Astrocyte (in vitro differentiated cells and primary cell): ENCODE data around the gene EXOC3. TPM values are rescaled to one million over a fixed set of nuclear protein-coding genes. Genes with fewer than 3 reads are reported as not detected.

Source experiments
- DNase-seq: peaks from one replicate; pipeline ENCODE4 v3.0.0-alpha.2; 2010; ENCODE audit warnings: low read depth
- FAIRE-seq: peaks from 2 replicates; lab custom pipeline; 2011; peaks lifted over from hg19 to GRCh38; lab: Jason Lieb, UNC
- H2AFZ ChIP-seq: 2 replicates; pipeline ENCODE4 v1.6.0; 2012; ENCODE audit warnings: low read depth, low read length, inconsistent platforms
- H3K27ac ChIP-seq: 2 replicates; pipeline ENCODE4 v1.5.1; 2011; ENCODE audit warnings: low read depth, low read length, inconsistent platforms
- H3K27me3 ChIP-seq: 2 replicates; pipeline ENCODE4 v1.6.0; 2011; ENCODE audit warnings: low read length, inconsistent platforms; ENCODE audit not compliant: insufficient read depth
- H3K36me3 ChIP-seq: 2 replicates; pipeline ENCODE4 v1.5.1; 2011; ENCODE audit warnings: low read length, inconsistent platforms; ENCODE audit not compliant: insufficient read depth
- H3K4me1 ChIP-seq: 2 replicates; pipeline ENCODE4 v1.5.1; 2011; ENCODE audit warnings: low read length, inconsistent platforms; ENCODE audit not compliant: insufficient read depth
- H3K4me2 ChIP-seq: 2 replicates; pipeline ENCODE4 v1.6.0; 2012; ENCODE audit warnings: low read length, inconsistent platforms
- H3K4me3 ChIP-seq: 2 replicates; pipeline ENCODE4 v1.5.1; 2011; ENCODE audit warnings: low read depth, mild to moderate bottlenecking, low read length, inconsistent platforms; ENCODE audit not compliant: insufficient read depth
- H3K79me2 ChIP-seq: 2 replicates; pipeline ENCODE4 v1.6.0; 2012; ENCODE audit warnings: mild to moderate bottlenecking, low read length, inconsistent platforms; ENCODE audit not compliant: insufficient read depth
- H3K9ac ChIP-seq: 2 replicates; pipeline ENCODE4 v1.6.0; 2012; ENCODE audit warnings: mild to moderate bottlenecking, low read length, inconsistent platforms
- H3K9me3 ChIP-seq: 2 replicates; pipeline ENCODE4 v1.5.1; 2012; ENCODE audit warnings: low read depth, mild to moderate bottlenecking, low read length, inconsistent platforms; ENCODE audit not compliant: insufficient read depth
- H4K20me1 ChIP-seq: 2 replicates; pipeline ENCODE4 v1.6.0; 2012; ENCODE audit warnings: low read length, inconsistent platforms; ENCODE audit not compliant: insufficient read depth
- H3K27ac Mint-ChIP-seq: one replicate; pipeline ENCODE4 v1.8.0; 2021; ENCODE audit warnings: mild to moderate bottlenecking, mixed read lengths; ENCODE audit not compliant: unreplicated experiment
- H3K27me3 Mint-ChIP-seq: one replicate; pipeline ENCODE4 v1.8.0; 2021; ENCODE audit warnings: low read depth, mixed read lengths; ENCODE audit not compliant: unreplicated experiment
- H3K36me3 Mint-ChIP-seq: one replicate; pipeline ENCODE4 v1.8.0; 2021; ENCODE audit warnings: low read depth, mixed read lengths; ENCODE audit not compliant: unreplicated experiment
- H3K4me1 Mint-ChIP-seq: one replicate; pipeline ENCODE4 v1.8.0; 2021; ENCODE audit warnings: low read depth, mixed read lengths; ENCODE audit not compliant: unreplicated experiment
- H3K4me3 Mint-ChIP-seq: one replicate; pipeline ENCODE4 v1.8.0; 2021; ENCODE audit warnings: mild to moderate bottlenecking, moderate library complexity, mixed read lengths; ENCODE audit not compliant: unreplicated experiment
- H3K9me3 Mint-ChIP-seq: one replicate; pipeline ENCODE4 v1.8.0; 2021; ENCODE audit warnings: mild to moderate bottlenecking, mixed read lengths; ENCODE audit not compliant: unreplicated experiment
- CTCF ChIP-seq: IDR thresholded peaks from 2 replicates; pipeline ENCODE4 v1.5.1; 2011; ENCODE audit warnings: low read depth, mild to moderate bottlenecking, inconsistent platforms, low read length, moderate library complexity; ENCODE audit not compliant: insufficient read depth
- EZH2 ChIP-seq: IDR thresholded peaks from 2 replicates; pipeline ENCODE4 v1.6.1; 2012; ENCODE audit warnings: mild to moderate bottlenecking, low read length, inconsistent platforms; ENCODE audit not compliant: insufficient read depth
- total RNA-seq: library from RNA; stranded (reverse); gene quantifications from 2 replicates; pipeline ENCODE4 v1.2.1, GENCODE V29; 2021

Gene EXOC3
- total RNA-seq, 1 donor from 2014 or later = 37.9 TPM

- Histone ChIP-seq H3K9ac (no peak overlapping the region), H3K9me3 (no peaks in the 10 kb centered on the region), H3K27me3 (no peaks in the 10 kb centered on the region), H3K4me3 (no peak overlapping the region), H3K36me3 (no peaks in the 10 kb centered on the region), H3K27ac (no peak overlapping the region), H3K4me1 (no peaks in the 10 kb centered on the region), H3K4me2 (no peak overlapping the region), H3K79me2 (peaks cover 3% of the 10 kb centered on the region), H4K20me1 (peaks cover 3% of the 10 kb centered on the region), H2AFZ (no peak overlapping the region)
- Mint-ChIP-seq H3K36me3 (peaks cover 6% of the 10 kb centered on the region), H3K27me3 (no peaks in the 10 kb centered on the region), H3K4me1 (peaks cover 27% of the 10 kb centered on the region), H3K27ac (no peak overlapping the region), H3K9me3 (peaks cover 1% of the 10 kb centered on the region), H3K4me3 (no peak overlapping the region)
- DNase-seq = no peak
- no peak for FAIRE-seq
- TF ChIP-seq CTCF (no peak), EZH2 (no peak)
Measured at GRCh38 chr5:416636-416960, 26.4 kb upstream of the EXOC3 start.

- peaks cover 6% of the 10 kb centered on the region for H3K36me3 Mint-ChIP-seq
- H3K9ac ChIP-seq = no peak overlapping the region
- no peak overlapping the region for H3K4me3 ChIP-seq
- H3K27ac Mint-ChIP-seq = no peak overlapping the region
- no peaks in the 10 kb centered on the region for H3K27me3 ChIP-seq
- FAIRE-seq = no peak
- no peaks in the 10 kb centered on the region for H3K9me3 ChIP-seq
- TF ChIP-seq CTCF = no peak
- TF ChIP-seq EZH2 = no peak
- H3K36me3 ChIP-seq = no peaks in the 10 kb centered on the region
- no peak overlapping the region for H2AFZ ChIP-seq
- H4K20me1 ChIP-seq = peaks cover 3% of the 10 kb centered on the region
- H3K4me1 Mint-ChIP-seq = peaks cover 20% of the 10 kb centered on the region
- DNase-seq = no peak
- no peaks in the 10 kb centered on the region for H3K27me3 Mint-ChIP-seq
- H3K4me3 Mint-ChIP-seq = no peak overlapping the region
- peaks cover 1% of the 10 kb centered on the region for H3K9me3 Mint-ChIP-seq
- no peak overlapping the region for H3K27ac ChIP-seq
- peaks cover 3% of the 10 kb centered on the region for H3K79me2 ChIP-seq
- H3K4me2 ChIP-seq = no peak overlapping the region
- H3K4me1 ChIP-seq = no peaks in the 10 kb centered on the region
Measured at GRCh38 chr5:417301-418161, 25.4 kb upstream of the EXOC3 start.
